A549 (cell line): ENCODE results near the gene PAM. TPM values are rescaled to one million over a fixed set of nuclear protein-coding genes. Genes with fewer than 3 reads are reported as not detected.

Experiments
- ATAC-seq, 2 experiments: fragments of 200-7000 bp in 1 of 2; fragments of >200 bp in 1 of 2; cut with Nextera tagmentation in 1 of 2; cut with Tn5 transposase in 1 of 2; 3 replicates each; pipeline versions ENCODE4 v1.8.0 to v1.9.1; 2018 to 2020; ENCODE audit warnings: mild to moderate bottlenecking in 1 of 2, moderate library complexity in 1 of 2
- CTCF ChIA-PET: fragments of 300-600 bp; sonication (Branson Sonifier 250); formaldehyde crosslinking; extraction: SDS; loops from one replicate; lab custom pipeline; 2021; ENCODE audit warnings: antibody characterized with exemption, inconsistent platforms; lab: Yijun Ruan, JAX
- POLR2A ChIA-PET: fragments of 350-600 bp; formaldehyde crosslinking; extraction: SDS; loops from one replicate; lab custom pipeline; 2021; ENCODE audit warnings: antibody characterized with exemption, inconsistent platforms; lab: Yijun Ruan, JAX
- DNase-seq, 2 experiments: peaks; one replicate each; pipeline versions ENCODE4 v3.0.0 to v3.0.0-alpha.2; 2011 to 2016; ENCODE audit warnings: low read depth in 1 of 2, low spot score in 1 of 2
- FAIRE-seq: peaks from 2 replicates; lab custom pipeline; 2011; peaks lifted over from hg19 to GRCh38; lab: Jason Lieb, UNC
- H3K27ac ChIP-seq, 2 experiments: fragments of >200 bp; sonication (Bioruptor Twin); formaldehyde crosslinking; 3 replicates each; pipeline ENCODE4 v1.5.1; 2016 to 2017
- H3K4me1 ChIP-seq: fragments of >200 bp; sonication (Bioruptor Twin); formaldehyde crosslinking; 3 replicates; pipeline ENCODE4 v1.6.1; 2016
- H3K4me2 ChIP-seq: fragments of >200 bp; sonication (Bioruptor Twin); formaldehyde crosslinking; 3 replicates; pipeline ENCODE4 v1.6.1; 2016
- H3K4me3 ChIP-seq: fragments of >200 bp; sonication (Bioruptor Twin); formaldehyde crosslinking; 3 replicates; pipeline ENCODE4 v1.5.1; 2016
- H3K9me3 ChIP-seq: fragments of >200 bp; sonication (Bioruptor Twin); formaldehyde crosslinking; 3 replicates; pipeline ENCODE4 v1.6.1; 2016
- CHD4 ChIP-seq: fragments of 200-600 bp; sonication (generic); IDR thresholded peaks from 2 replicates; pipeline ENCODE4 v1.6.1; 2016; ENCODE audit warnings: antibody characterized with exemption, mild to moderate bottlenecking, borderline replicate concordance
- EP300 ChIP-seq, 2 experiments: fragments of >200 bp; sonication (Bioruptor Twin); formaldehyde crosslinking; IDR thresholded peaks; 2 replicates in 1 of 2; 3 replicates in 1 of 2; pipeline ENCODE4 v1.6.1; 2016 to 2017
- FOSL2 ChIP-seq, 2 experiments: fragments of 450-650 bp in 1 of 2; fragments of >200 bp in 1 of 2; sonication (Bioruptor Twin) in 1 of 2; formaldehyde crosslinking; IDR thresholded peaks; 2 replicates each; pipeline versions ENCODE4 v1.5.0 to v1.6.1; 2016 to 2020; ENCODE audit warnings: mild to moderate bottlenecking in 1 of 2, moderate library complexity in 1 of 2
- HDAC2 ChIP-seq: fragments of 200-600 bp; sonication (generic); IDR thresholded peaks from 2 replicates; pipeline ENCODE4 v1.6.1; 2016
- HEYL ChIP-seq: fragments of 250-450 bp; sonication (Bioruptor Pico); IDR thresholded peaks from 2 replicates; pipeline ENCODE4 v1.8.0; 2021; ENCODE audit warnings: mild to moderate bottlenecking, moderate library complexity
- HOXA7 ChIP-seq: fragments of 250-450 bp; sonication (Bioruptor Pico); IDR thresholded peaks from 2 replicates; pipeline ENCODE4 v1.5.0; 2020; ENCODE audit warnings: mild to moderate bottlenecking, moderate library complexity
- HOXB5 ChIP-seq: fragments of 250-450 bp; sonication (Bioruptor Pico); IDR thresholded peaks from 2 replicates; pipeline ENCODE4 v1.5.0; 2020; ENCODE audit warnings: mild to moderate bottlenecking, moderate library complexity
- JUN ChIP-seq, 2 experiments: fragments of >200 bp; sonication (Bioruptor Twin); formaldehyde crosslinking; IDR thresholded peaks; 2 replicates in 1 of 2; 3 replicates in 1 of 2; pipeline ENCODE4 v1.6.1; 2016 to 2017
- JUNB ChIP-seq: fragments of >200 bp; sonication (Bioruptor Twin); formaldehyde crosslinking; IDR thresholded peaks from 2 replicates; pipeline ENCODE4 v1.6.1; 2016
- KDM5A ChIP-seq: fragments of 200-600 bp; sonication (generic); IDR thresholded peaks from 2 replicates; pipeline ENCODE4 v1.6.1; 2016; ENCODE audit warnings: antibody characterized with exemption, mild to moderate bottlenecking
- MAFK ChIP-seq: fragments of 450-650 bp; IDR thresholded peaks from 2 replicates; pipeline ENCODE4 v1.6.1; 2014; ENCODE audit not compliant: partially characterized antibody
- MAZ ChIP-seq: fragments of 150-350 bp; IDR thresholded peaks from 2 replicates; pipeline ENCODE4 v1.6.1; 2014; ENCODE audit warnings: antibody characterized with exemption, low read depth, low read length, borderline replicate concordance
- MYC ChIP-seq: IDR thresholded peaks from 2 replicates; pipeline ENCODE4 v1.6.1; 2012; ENCODE audit warnings: mild to moderate bottlenecking, inconsistent platforms, low read length, improper control_type of control experiment, borderline replicate concordance
- NPAS2 ChIP-seq: fragments of 250-450 bp; sonication (Bioruptor Pico); IDR thresholded peaks from 2 replicates; pipeline ENCODE4 v1.8.0; 2022; ENCODE audit warnings: mild to moderate bottlenecking, moderate library complexity, borderline replicate concordance
- PHF8 ChIP-seq: fragments of 200-600 bp; sonication (generic); IDR thresholded peaks from 2 replicates; pipeline ENCODE4 v1.6.1; 2016; ENCODE audit warnings: low read depth, mild to moderate bottlenecking, antibody characterized with exemption, moderate library complexity, borderline replicate concordance
- RARB ChIP-seq: fragments of 250-450 bp; sonication (Bioruptor Pico); IDR thresholded peaks from 2 replicates; pipeline ENCODE4 v1.8.0; 2021; ENCODE audit warnings: mild to moderate bottlenecking, moderate library complexity
- RFX5 ChIP-seq: fragments of 450-650 bp; IDR thresholded peaks from 2 replicates; pipeline ENCODE4 v1.7.1; 2014; ENCODE audit warnings: antibody characterized with exemption, mild to moderate bottlenecking, moderate library complexity
- TFCP2L1 ChIP-seq: fragments of 250-450 bp; sonication (Bioruptor Pico); IDR thresholded peaks from 2 replicates; pipeline ENCODE4 v1.5.0; 2021; ENCODE audit warnings: mild to moderate bottlenecking
- TP53 ChIP-seq: fragments of 250-450 bp; sonication (Bioruptor Pico); IDR thresholded peaks from 2 replicates; pipeline ENCODE4 v1.5.0; 2021; ENCODE audit warnings: mild to moderate bottlenecking, moderate library complexity
- ZFP36 ChIP-seq: fragments of 450-650 bp; IDR thresholded peaks from 2 replicates; pipeline ENCODE4 v1.6.1; 2014; ENCODE audit warnings: borderline replicate concordance; ENCODE audit not compliant: partially characterized antibody
- ZSCAN20 ChIP-seq: fragments of 250-450 bp; sonication (Bioruptor Pico); IDR thresholded peaks from 2 replicates; pipeline ENCODE4 v1.8.0; 2022; ENCODE audit warnings: mild to moderate bottlenecking, moderate library complexity
- WGBS: methylation state at CpG from one replicate; pipeline ENCODE4 v1.1.6; 2017; ENCODE audit errors: missing lambda C conversion rate; 5-methylcytosine and 5-hydroxymethylcytosine counted together
- polyA plus RNA-seq, 4 experiments: library from polyadenylated mRNA; depleted of rRNA in 3 of 4; stranded (reverse); fragments of >200 nt; fragmentation: RNase III in 1 of 4; extraction: RNeasy Plus Mini Kit Qiagen cat#74134 plus additional on column Dnase treatment in 1 of 4; gene quantifications; 2 replicates in 3 of 4; 3 replicates in 1 of 4; pipeline ENCODE4 v1.2.3, GENCODE V29; 2011 to 2017
- TF ChIP-seq, protein P1 (sequence below): fragments of 150-350 bp; IDR thresholded peaks from 2 replicates; pipeline ENCODE4 v1.6.1; 2014; ENCODE audit warnings: low read depth, mild to moderate bottlenecking, low read length
- TF ChIP-seq, protein P2 (sequence below): IDR thresholded peaks from 2 replicates; pipeline ENCODE4 v1.6.1; 2012
- TF ChIP-seq, protein P3 (sequence below): fragments of >200 bp; sonication (Bioruptor Twin); formaldehyde crosslinking; IDR thresholded peaks from 3 replicates; pipeline ENCODE4 v1.6.1; 2016
- TF ChIP-seq, protein P4 (sequence below): fragments of >200 bp; sonication (Bioruptor Twin); formaldehyde crosslinking; IDR thresholded peaks from 3 replicates; pipeline ENCODE4 v1.5.1; 2016
- TF ChIP-seq, protein P5 (sequence below): fragments of 200-600 bp; sonication (generic); IDR thresholded peaks from 2 replicates; pipeline ENCODE4 v1.6.1; 2016; ENCODE audit warnings: antibody characterized with exemption, mild to moderate bottlenecking, moderate library complexity

Gene PAM
- polyA plus RNA-seq, 2 of the 4 experiments (the other 2 are of a cell fraction): 21.5 to 25.1 TPM

DNA sequence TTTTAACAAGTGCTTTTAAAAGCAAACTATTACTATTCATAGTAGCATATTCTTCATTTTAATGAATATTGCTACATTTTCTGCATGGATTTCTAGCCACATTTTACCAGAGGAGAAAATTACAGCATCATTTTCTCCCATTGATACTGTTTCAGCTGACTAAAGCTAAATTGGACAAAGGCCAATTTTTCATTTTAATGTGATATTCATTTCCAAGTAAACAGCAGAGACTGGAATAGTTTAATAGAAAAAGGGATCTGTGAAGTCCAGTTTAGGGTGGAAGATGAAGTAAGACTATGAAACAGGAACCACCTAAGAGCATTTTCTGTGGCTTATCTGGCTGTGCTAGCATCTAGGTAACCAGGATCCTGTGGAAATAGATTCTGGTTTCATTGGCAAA lies 236.7 kb downstream of the PAM start:
- ATAC-seq (no peak), DNase-seq (no peak), FAIRE-seq (peak; percentile 18)
- H3K4me1 ChIP-seq: no peaks in the 10 kb centered on the region
- ChIA-PET POLR2A (no interaction called here), CTCF (no interaction called here)
- no peak overlapping the region for H3K4me3 ChIP-seq
- no peak overlapping the region for H3K4me2 ChIP-seq
- TF ChIP-seq MYC (no peak), EP300 (IDR thresholded peaks at IDR 0.05) (no peak), KDM5A (no peak), PHF8 (no peak), HDAC2 (no peak), TP53 (CRISPR knock-in tag) (no peak), JUNB (no peak), MAFK (no peak), HEYL (CRISPR knock-in tag) (no peak), NPAS2 (CRISPR knock-in tag) (no peak), JUN (IDR thresholded peaks at IDR 0.05) (no peak), RARB (CRISPR knock-in tag) (no peak), RFX5 (no peak), MAZ (no peak), TFCP2L1 (CRISPR knock-in tag) (no peak)
- TF ChIP-seq, protein P1, sequence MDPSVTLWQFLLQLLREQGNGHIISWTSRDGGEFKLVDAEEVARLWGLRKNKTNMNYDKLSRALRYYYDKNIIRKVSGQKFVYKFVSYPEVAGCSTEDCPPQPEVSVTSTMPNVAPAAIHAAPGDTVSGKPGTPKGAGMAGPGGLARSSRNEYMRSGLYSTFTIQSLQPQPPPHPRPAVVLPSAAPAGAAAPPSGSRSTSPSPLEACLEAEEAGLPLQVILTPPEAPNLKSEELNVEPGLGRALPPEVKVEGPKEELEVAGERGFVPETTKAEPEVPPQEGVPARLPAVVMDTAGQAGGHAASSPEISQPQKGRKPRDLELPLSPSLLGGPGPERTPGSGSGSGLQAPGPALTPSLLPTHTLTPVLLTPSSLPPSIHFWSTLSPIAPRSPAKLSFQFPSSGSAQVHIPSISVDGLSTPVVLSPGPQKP: no peak
- no peak overlapping the region for H3K27ac ChIP-seq
- H3K9me3 ChIP-seq: no peaks in the 10 kb centered on the region

DNA sequence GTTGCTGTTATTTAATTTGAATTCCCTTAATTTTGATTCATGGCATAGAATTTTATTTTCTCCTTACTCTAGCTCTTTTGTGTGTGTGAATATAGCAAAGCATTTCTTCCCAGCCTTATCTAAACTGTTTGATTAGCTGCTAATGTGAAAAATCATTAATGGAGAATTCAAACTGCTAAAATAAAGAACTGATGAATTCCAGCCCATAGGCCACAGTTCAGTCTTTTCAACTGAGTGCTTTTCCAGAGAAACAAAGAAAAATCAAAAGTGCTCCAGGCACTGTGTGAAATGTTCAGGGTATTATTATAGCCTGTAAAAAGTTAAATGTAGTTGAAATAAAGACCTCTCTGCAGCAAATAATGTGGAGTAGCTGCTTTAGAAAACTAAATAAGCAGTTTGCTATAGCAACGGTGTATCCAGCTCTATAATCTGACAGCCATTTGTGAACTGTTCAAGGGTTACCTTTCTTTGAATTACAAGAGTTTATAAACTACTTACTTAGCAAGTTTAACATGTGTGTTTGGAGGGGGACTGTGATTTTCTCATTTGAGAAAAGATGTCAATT lies 241.0 kb downstream of the PAM start:
- Histone ChIP-seq H3K4me1 (no peaks in the 10 kb centered on the region), H3K27ac (no peak overlapping the region), H3K4me2 (no peak overlapping the region), H3K4me3 (no peak overlapping the region), H3K9me3 (no peaks in the 10 kb centered on the region)
- no peak for FAIRE-seq
- WGBS: 33% methylated on average over 1 of the region's 1 CpG
- ATAC-seq: no peak
- TF ChIP-seq, protein P2, sequence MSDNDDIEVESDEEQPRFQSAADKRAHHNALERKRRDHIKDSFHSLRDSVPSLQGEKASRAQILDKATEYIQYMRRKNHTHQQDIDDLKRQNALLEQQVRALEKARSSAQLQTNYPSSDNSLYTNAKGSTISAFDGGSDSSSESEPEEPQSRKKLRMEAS: no peak
- TF ChIP-seq, protein P3, sequence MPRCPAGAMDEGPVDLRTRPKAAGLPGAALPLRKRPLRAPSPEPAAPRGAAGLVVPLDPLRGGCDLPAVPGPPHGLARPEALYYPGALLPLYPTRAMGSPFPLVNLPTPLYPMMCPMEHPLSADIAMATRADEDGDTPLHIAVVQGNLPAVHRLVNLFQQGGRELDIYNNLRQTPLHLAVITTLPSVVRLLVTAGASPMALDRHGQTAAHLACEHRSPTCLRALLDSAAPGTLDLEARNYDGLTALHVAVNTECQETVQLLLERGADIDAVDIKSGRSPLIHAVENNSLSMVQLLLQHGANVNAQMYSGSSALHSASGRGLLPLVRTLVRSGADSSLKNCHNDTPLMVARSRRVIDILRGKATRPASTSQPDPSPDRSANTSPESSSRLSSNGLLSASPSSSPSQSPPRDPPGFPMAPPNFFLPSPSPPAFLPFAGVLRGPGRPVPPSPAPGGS: no peak
- TF ChIP-seq, protein P4, sequence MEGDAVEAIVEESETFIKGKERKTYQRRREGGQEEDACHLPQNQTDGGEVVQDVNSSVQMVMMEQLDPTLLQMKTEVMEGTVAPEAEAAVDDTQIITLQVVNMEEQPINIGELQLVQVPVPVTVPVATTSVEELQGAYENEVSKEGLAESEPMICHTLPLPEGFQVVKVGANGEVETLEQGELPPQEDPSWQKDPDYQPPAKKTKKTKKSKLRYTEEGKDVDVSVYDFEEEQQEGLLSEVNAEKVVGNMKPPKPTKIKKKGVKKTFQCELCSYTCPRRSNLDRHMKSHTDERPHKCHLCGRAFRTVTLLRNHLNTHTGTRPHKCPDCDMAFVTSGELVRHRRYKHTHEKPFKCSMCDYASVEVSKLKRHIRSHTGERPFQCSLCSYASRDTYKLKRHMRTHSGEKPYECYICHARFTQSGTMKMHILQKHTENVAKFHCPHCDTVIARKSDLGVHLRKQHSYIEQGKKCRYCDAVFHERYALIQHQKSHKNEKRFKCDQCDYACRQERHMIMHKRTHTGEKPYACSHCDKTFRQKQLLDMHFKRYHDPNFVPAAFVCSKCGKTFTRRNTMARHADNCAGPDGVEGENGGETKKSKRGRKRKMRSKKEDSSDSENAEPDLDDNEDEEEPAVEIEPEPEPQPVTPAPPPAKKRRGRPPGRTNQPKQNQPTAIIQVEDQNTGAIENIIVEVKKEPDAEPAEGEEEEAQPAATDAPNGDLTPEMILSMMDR: no peak
- TF ChIP-seq ZSCAN20 (CRISPR knock-in tag) (no peak), HDAC2 (no peak), MYC (no peak), FOSL2 (IDR thresholded peaks at IDR 0.05) (no peak), FOSL2 (CRISPR knock-in tag; IDR thresholded peaks at IDR 0.05) (no peak), HOXA7 (no peak), ZFP36 (no peak), HOXB5 (CRISPR knock-in tag) (no peak), EP300 (IDR thresholded peaks at IDR 0.05) (no peak), TP53 (CRISPR knock-in tag) (no peak), JUN (IDR thresholded peaks at IDR 0.05) (no peak), RFX5 (no peak), MAFK (no peak), CHD4 (no peak)
- TF ChIP-seq, protein P5, sequence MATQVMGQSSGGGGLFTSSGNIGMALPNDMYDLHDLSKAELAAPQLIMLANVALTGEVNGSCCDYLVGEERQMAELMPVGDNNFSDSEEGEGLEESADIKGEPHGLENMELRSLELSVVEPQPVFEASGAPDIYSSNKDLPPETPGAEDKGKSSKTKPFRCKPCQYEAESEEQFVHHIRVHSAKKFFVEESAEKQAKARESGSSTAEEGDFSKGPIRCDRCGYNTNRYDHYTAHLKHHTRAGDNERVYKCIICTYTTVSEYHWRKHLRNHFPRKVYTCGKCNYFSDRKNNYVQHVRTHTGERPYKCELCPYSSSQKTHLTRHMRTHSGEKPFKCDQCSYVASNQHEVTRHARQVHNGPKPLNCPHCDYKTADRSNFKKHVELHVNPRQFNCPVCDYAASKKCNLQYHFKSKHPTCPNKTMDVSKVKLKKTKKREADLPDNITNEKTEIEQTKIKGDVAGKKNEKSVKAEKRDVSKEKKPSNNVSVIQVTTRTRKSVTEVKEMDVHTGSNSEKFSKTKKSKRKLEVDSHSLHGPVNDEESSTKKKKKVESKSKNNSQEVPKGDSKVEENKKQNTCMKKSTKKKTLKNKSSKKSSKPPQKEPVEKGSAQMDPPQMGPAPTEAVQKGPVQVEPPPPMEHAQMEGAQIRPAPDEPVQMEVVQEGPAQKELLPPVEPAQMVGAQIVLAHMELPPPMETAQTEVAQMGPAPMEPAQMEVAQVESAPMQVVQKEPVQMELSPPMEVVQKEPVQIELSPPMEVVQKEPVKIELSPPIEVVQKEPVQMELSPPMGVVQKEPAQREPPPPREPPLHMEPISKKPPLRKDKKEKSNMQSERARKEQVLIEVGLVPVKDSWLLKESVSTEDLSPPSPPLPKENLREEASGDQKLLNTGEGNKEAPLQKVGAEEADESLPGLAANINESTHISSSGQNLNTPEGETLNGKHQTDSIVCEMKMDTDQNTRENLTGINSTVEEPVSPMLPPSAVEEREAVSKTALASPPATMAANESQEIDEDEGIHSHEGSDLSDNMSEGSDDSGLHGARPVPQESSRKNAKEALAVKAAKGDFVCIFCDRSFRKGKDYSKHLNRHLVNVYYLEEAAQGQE: no peak
- DNase-seq: no peak
- ChIA-PET POLR2A (no interaction called here), CTCF (interaction anchor here (1.1 kb wide), 1 partner anchor 19 kb away, joined by 3 read pairs; no protein-coding TSS in a partner anchor)
